Chondrocyte (in vitro differentiated cells): Measurements from ENCODE around the gene FAM228B. TPM values are rescaled to one million over a fixed set of nuclear protein-coding genes. Genes with fewer than 3 reads are reported as not detected.

Experiments used
- DNase-seq: peaks from one replicate; pipeline ENCODE4 v3.0.0; 2021; ENCODE audit warnings: mixed read lengths, low spot score
- H3K27ac Mint-ChIP-seq: one replicate; pipeline ENCODE4 v1.8.0; 2021; ENCODE audit warnings: mild to moderate bottlenecking, moderate library complexity, mixed read lengths; ENCODE audit not compliant: unreplicated experiment
- H3K27me3 Mint-ChIP-seq: 2 replicates; pipeline ENCODE4 v1.8.0; 2021; ENCODE audit warnings: low read depth, mixed read lengths
- H3K36me3 Mint-ChIP-seq: 2 replicates; pipeline ENCODE4 v1.8.0; 2021; ENCODE audit warnings: low read depth, mixed read lengths
- H3K4me1 Mint-ChIP-seq: 2 replicates; pipeline ENCODE4 v1.8.0; 2021; ENCODE audit warnings: low read depth, mild to moderate bottlenecking, mixed read lengths
- H3K4me3 Mint-ChIP-seq: one replicate; pipeline ENCODE4 v1.8.0; 2021; ENCODE audit warnings: mild to moderate bottlenecking, moderate library complexity, mixed read lengths; ENCODE audit not compliant: unreplicated experiment
- H3K9me3 Mint-ChIP-seq: 2 replicates; pipeline ENCODE4 v1.8.0; 2021; ENCODE audit warnings: low read depth, mixed read lengths
- CTCF ChIP-seq: fragments of 200-600 bp; sonication (generic); IDR thresholded peaks from 2 replicates; pipeline ENCODE4 v1.5.0; 2021; ENCODE audit warnings: antibody characterized with exemption, mild to moderate bottlenecking, moderate library complexity
- total RNA-seq: library from RNA; stranded (reverse); gene quantifications from 3 replicates; pipeline ENCODE4 v1.2.1, GENCODE V29; 2021

The FAM228B gene
- total RNA-seq, 1 donor from 2014 or later, result 15.8 TPM

- Mint-ChIP-seq H3K4me1 (no peaks in the 10 kb centered on the region), H3K27ac (no peak overlapping the region), H3K4me3 (no peak overlapping the region), H3K27me3 (no peaks in the 10 kb centered on the region), H3K9me3 (peaks cover under 1% of the 10 kb centered on the region), H3K36me3 (no peaks in the 10 kb centered on the region)
- no peak for DNase-seq
- TF ChIP-seq CTCF, result no peak
Measured at GRCh38 chr2:24181849-24182248, 58.6 kb downstream of the FAM228B start.

GRCh38 chr2:24182507-24182906 lies 59.2 kb downstream of the FAM228B start:
- H3K36me3 Mint-ChIP-seq, result peaks cover 4% of the 10 kb centered on the region
- no peaks in the 10 kb centered on the region for H3K27me3 Mint-ChIP-seq
- peaks cover 7% of the 10 kb centered on the region for H3K9me3 Mint-ChIP-seq
- no peak overlapping the region for H3K4me3 Mint-ChIP-seq
- no peak for DNase-seq
- H3K27ac Mint-ChIP-seq, result no peak overlapping the region
- TF ChIP-seq CTCF, result no peak
- H3K4me1 Mint-ChIP-seq, result no peaks in the 10 kb centered on the region

GRCh38 chr2:24183366-24184069 lies 60.2 kb downstream of the FAM228B start:
- peaks cover 12% of the 10 kb centered on the region for H3K9me3 Mint-ChIP-seq
- no peak for DNase-seq
- no peak for TF ChIP-seq CTCF
- no peak overlapping the region for H3K27ac Mint-ChIP-seq
- no peaks in the 10 kb centered on the region for H3K27me3 Mint-ChIP-seq
- no peaks in the 10 kb centered on the region for H3K4me1 Mint-ChIP-seq
- peaks cover 9% of the 10 kb centered on the region for H3K36me3 Mint-ChIP-seq
- H3K4me3 Mint-ChIP-seq, result no peak overlapping the region

GRCh38 chr2:24189551-24189950 lies 66.3 kb downstream of the FAM228B start:
- Mint-ChIP-seq H3K27ac (no peak overlapping the region), H3K27me3 (no peaks in the 10 kb centered on the region), H3K9me3 (peaks cover 16% of the 10 kb centered on the region), H3K36me3 (peaks cover 9% of the 10 kb centered on the region), H3K4me3 (no peak overlapping the region), H3K4me1 (no peaks in the 10 kb centered on the region)
- TF ChIP-seq CTCF, result no peak
- DNase-seq, result no peak

GRCh38 chr2:24190503-24190902 lies 67.2 kb downstream of the FAM228B start:
- Mint-ChIP-seq H3K27ac (no peak overlapping the region), H3K9me3 (peaks cover 18% of the 10 kb centered on the region), H3K4me3 (no peak overlapping the region), H3K27me3 (no peaks in the 10 kb centered on the region), H3K36me3 (peaks cover 9% of the 10 kb centered on the region), H3K4me1 (no peaks in the 10 kb centered on the region)
- DNase-seq, result no peak
- no peak for TF ChIP-seq CTCF
